HEK293 (cell line): Measurements from ENCODE around the gene SERPINB7.

Experiments
- CTCF ChIA-PET: fragments of 350-600 bp; formaldehyde crosslinking; extraction: SDS; loops from one replicate; lab custom pipeline; 2021; ENCODE audit warnings: antibody characterized with exemption; lab: Yijun Ruan, JAX
- POLR2A ChIA-PET: fragments of 300-600 bp; formaldehyde crosslinking; extraction: SDS; loops from one replicate; lab custom pipeline; 2020; ENCODE audit warnings: antibody characterized with exemption, inconsistent platforms; lab: Yijun Ruan, JAX
- H3K27ac ChIP-seq: fragments of 200-500 bp; sonication (Bioruptor generic); 2 replicates; pipeline ENCODE4 v1.5.1; 2014; ENCODE audit warnings: low read depth, low read length, control low read depth, inconsistent platforms; ENCODE audit errors: extremely low read depth
- H3K36me3 ChIP-seq, 2 experiments: fragments of 200-500 bp in 1 of 2; sonication (Bioruptor generic) in 1 of 2; 1 replicate in 1 of 2; 2 replicates in 1 of 2; pipeline ENCODE4 v1.5.1; 2014 to 2017; ENCODE audit warnings: inconsistent platforms in 2 of 2, low read length in 2 of 2; ENCODE audit not compliant: control insufficient read depth in 2 of 2, insufficient read depth in 1 of 2
- H3K4me1 ChIP-seq: fragments of 200-500 bp; sonication (Bioruptor generic); 2 replicates; pipeline ENCODE4 v1.5.1; 2014; ENCODE audit warnings: mild to moderate bottlenecking, low read length, inconsistent platforms; ENCODE audit not compliant: control insufficient read depth, insufficient read depth
- H3K4me3 ChIP-seq: 2 replicates; pipeline ENCODE4 v1.5.1; 2011; ENCODE audit warnings: low read depth, mild to moderate bottlenecking, control low read depth, low read length, moderate library complexity
- H3K9me3 ChIP-seq: fragments of 200-500 bp; sonication (Bioruptor generic); 2 replicates; pipeline ENCODE4 v1.5.1; 2014; ENCODE audit warnings: low read depth, low read length, inconsistent platforms; ENCODE audit not compliant: control insufficient read depth, insufficient read depth
- EGR2 ChIP-seq: fragments of 450-650 bp; formaldehyde crosslinking; IDR thresholded peaks from 2 replicates; pipeline ENCODE4 v1.5.1; 2016; ENCODE audit warnings: low read depth, missing biosample characterization, missing genetic modification characterization
- GLI2 ChIP-seq: fragments of 450-650 bp; formaldehyde crosslinking; IDR thresholded peaks from 2 replicates; pipeline ENCODE4; 2017; ENCODE audit warnings: missing biosample characterization, missing genetic modification characterization, low read depth, borderline replicate concordance
- INSM2 ChIP-seq: fragments of 450-650 bp; formaldehyde crosslinking; IDR thresholded peaks from 2 replicates; pipeline ENCODE4 v1.5.1; 2016; ENCODE audit warnings: missing biosample characterization, missing genetic modification characterization
- KLF9 ChIP-seq: fragments of 450-650 bp; formaldehyde crosslinking; IDR thresholded peaks from 2 replicates; pipeline ENCODE4 v1.5.1; 2016; ENCODE audit warnings: missing biosample characterization, missing genetic modification characterization, low read depth
- OSR2 ChIP-seq: fragments of 450-650 bp; formaldehyde crosslinking; IDR thresholded peaks from 2 replicates; pipeline ENCODE4 v1.5.1; 2016; ENCODE audit warnings: missing biosample characterization, missing genetic modification characterization
- OVOL3 ChIP-seq: fragments of 450-650 bp; formaldehyde crosslinking; IDR thresholded peaks from 2 replicates; pipeline ENCODE4 v1.5.1; 2016; ENCODE audit warnings: missing biosample characterization, missing genetic modification characterization
- PRDM1 ChIP-seq: fragments of 450-650 bp; formaldehyde crosslinking; IDR thresholded peaks from 2 replicates; pipeline ENCODE4; 2016; ENCODE audit warnings: missing biosample characterization, missing genetic modification characterization
- ZNF214 ChIP-seq: fragments of 450-650 bp; formaldehyde crosslinking; IDR thresholded peaks from 2 replicates; pipeline ENCODE4 v1.5.1; 2017; ENCODE audit warnings: missing biosample characterization, mild to moderate bottlenecking, missing genetic modification characterization, borderline replicate concordance
- ZNF248 ChIP-seq: fragments of 450-650 bp; formaldehyde crosslinking; IDR thresholded peaks from 2 replicates; pipeline ENCODE4 v1.5.1; 2017; ENCODE audit warnings: missing biosample characterization, missing genetic modification characterization
- ZNF335 ChIP-seq: fragments of 450-650 bp; formaldehyde crosslinking; conservative IDR thresholded peaks from 2 replicates; pipeline ENCODE4 v1.5.1; 2016; ENCODE audit warnings: missing biosample characterization, missing genetic modification characterization
- ZNF513 ChIP-seq: fragments of 450-650 bp; IDR thresholded peaks from 2 replicates; pipeline ENCODE4 v1.5.1; 2018; ENCODE audit warnings: missing biosample characterization, missing genetic modification characterization
- ZNF514 ChIP-seq: fragments of 450-650 bp; formaldehyde crosslinking; IDR thresholded peaks from 2 replicates; pipeline ENCODE4 v1.5.1; 2016; ENCODE audit warnings: missing biosample characterization, missing genetic modification characterization
- ZNF521 ChIP-seq: fragments of 450-650 bp; formaldehyde crosslinking; IDR thresholded peaks from 2 replicates; pipeline ENCODE4 v1.5.1; 2017; ENCODE audit warnings: missing biosample characterization, mild to moderate bottlenecking, missing genetic modification characterization
- ZNF544 ChIP-seq: fragments of 450-650 bp; formaldehyde crosslinking; IDR thresholded peaks from 2 replicates; pipeline ENCODE4 v1.5.0; 2017; ENCODE audit warnings: missing biosample characterization, missing genetic modification characterization
- ZNF548 ChIP-seq: fragments of 450-650 bp; formaldehyde crosslinking; IDR thresholded peaks from 2 replicates; pipeline ENCODE4 v1.5.1; 2016; ENCODE audit warnings: missing biosample characterization, missing genetic modification characterization
- ZNF561 ChIP-seq: fragments of 450-650 bp; IDR thresholded peaks from 2 replicates; pipeline ENCODE4 v1.5.1; 2018; ENCODE audit warnings: missing biosample characterization, missing genetic modification characterization, borderline replicate concordance
- ZNF571 ChIP-seq: fragments of 450-650 bp; formaldehyde crosslinking; IDR thresholded peaks from 2 replicates; pipeline ENCODE4 v1.5.0; 2017; ENCODE audit warnings: missing biosample characterization, missing genetic modification characterization
- ZNF610 ChIP-seq: fragments of 450-650 bp; formaldehyde crosslinking; IDR thresholded peaks from 2 replicates; pipeline ENCODE4 v1.5.1; 2016; ENCODE audit warnings: missing biosample characterization, missing genetic modification characterization, borderline replicate concordance
- ZNF658 ChIP-seq: fragments of 450-650 bp; formaldehyde crosslinking; IDR thresholded peaks from 2 replicates; pipeline ENCODE4; 2016; ENCODE audit warnings: missing biosample characterization, missing genetic modification characterization
- ZNF785 ChIP-seq: fragments of 450-650 bp; formaldehyde crosslinking; IDR thresholded peaks from 2 replicates; pipeline ENCODE4 v1.5.1; 2016; ENCODE audit warnings: missing biosample characterization, missing genetic modification characterization
- ZXDB ChIP-seq: fragments of 450-650 bp; formaldehyde crosslinking; IDR thresholded peaks from 2 replicates; pipeline ENCODE4 v1.5.1; 2016; ENCODE audit warnings: missing biosample characterization, missing genetic modification characterization
- TF ChIP-seq, protein P1 (sequence below): fragments of 450-650 bp; formaldehyde crosslinking; conservative IDR thresholded peaks from 2 replicates; pipeline ENCODE4 v1.5.1; 2016; ENCODE audit warnings: low read depth, missing biosample characterization, missing genetic modification characterization

SERPINB7 gene

DNA sequence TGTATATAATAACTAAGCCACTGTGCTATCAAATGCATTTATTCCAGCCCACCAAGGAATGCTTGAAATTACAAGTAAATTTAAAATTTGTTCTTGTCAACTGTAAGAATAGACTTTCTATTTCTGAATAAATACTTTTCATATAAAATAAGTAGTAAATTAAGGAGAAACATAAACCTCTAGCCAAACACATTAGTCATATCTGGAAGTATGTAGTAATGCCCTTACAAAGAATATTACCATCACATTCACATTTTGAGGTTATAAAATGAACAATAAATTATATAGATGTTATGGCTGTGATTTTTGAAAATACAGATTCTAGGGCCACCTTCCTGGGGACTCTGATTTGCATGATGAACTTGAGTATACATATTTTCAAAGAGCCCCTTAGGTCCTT is 54.7 kb downstream of the SERPINB7 start:
- no peak overlapping the region for H3K27ac ChIP-seq
- no peaks in the 10 kb centered on the region for H3K4me1 ChIP-seq
- no peak for TF ChIP-seq INSM2 (tag by site-specific recombination)
- no peak for TF ChIP-seq ZNF561 (tag by site-specific recombination)
- no peak for TF ChIP-seq ZNF521 (tag by site-specific recombination)
- no peak for TF ChIP-seq OSR2 (tag by site-specific recombination)
- no peak overlapping the region for H3K4me3 ChIP-seq
- no peaks in the 10 kb centered on the region for H3K9me3 ChIP-seq
- no peaks in the 10 kb centered on the region for H3K36me3 ChIP-seq
- ChIA-PET POLR2A (no interaction called here), CTCF (interaction anchor here (0.7 kb wide), 1 partner anchor 158 kb away, joined by 3 read pairs; no protein-coding TSS in a partner anchor)

DNA sequence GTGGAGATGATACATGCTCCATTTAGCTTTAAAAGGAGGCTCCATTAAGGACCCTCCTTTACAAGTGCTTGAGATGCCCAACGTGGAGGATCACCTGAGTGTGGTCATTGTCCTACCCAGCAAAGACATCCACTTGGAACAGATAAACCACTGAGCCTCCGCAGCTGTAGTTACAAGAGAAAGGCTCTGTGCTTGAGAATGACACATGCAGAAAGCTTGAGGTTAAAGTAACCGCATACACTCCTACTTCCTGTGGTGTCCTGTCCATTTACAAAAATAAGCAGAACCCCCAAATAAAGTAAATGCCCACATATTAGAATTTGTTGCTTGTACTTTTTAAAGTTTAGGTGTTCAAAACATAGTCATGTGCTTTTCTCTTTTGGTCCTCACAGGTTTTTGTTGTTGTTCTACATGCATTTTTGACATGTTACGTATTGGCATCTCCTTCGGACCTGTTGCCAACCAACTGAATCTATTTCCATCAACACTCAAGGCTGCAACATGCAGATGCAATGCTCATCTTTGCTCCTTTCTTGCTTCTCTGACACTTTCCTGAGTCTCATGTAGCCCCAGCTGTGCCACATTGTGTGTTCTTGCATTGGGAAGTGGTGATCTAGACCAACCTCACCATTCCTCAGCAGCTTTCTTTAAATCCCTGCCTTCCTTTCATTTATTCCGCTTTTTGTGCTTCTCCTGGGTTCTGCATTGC is 56.0 kb downstream of the SERPINB7 start:
- Histone ChIP-seq H3K36me3 (no peaks in the 10 kb centered on the region), H3K27ac (no peak overlapping the region), H3K9me3 (no peaks in the 10 kb centered on the region), H3K4me1 (no peaks in the 10 kb centered on the region), H3K4me3 (no peak overlapping the region)
- ChIA-PET POLR2A (no interaction called here), CTCF (interaction anchor here (0.6 to 1.9 kb wide), 3 partner anchors 14 to 313 kb away, joined by 3 to 4 read pairs (median 3); no protein-coding TSS in a partner anchor)
- no peak for TF ChIP-seq ZNF514 (tag by site-specific recombination)
- TF ChIP-seq ZNF335 (tag by site-specific recombination): no peak
- TF ChIP-seq OVOL3 (tag by site-specific recombination): no peak
- TF ChIP-seq ZNF561 (tag by site-specific recombination): no peak
- TF ChIP-seq GLI2: no peak
- TF ChIP-seq ZNF571 (tag by site-specific recombination): no peak
- no peak for TF ChIP-seq ZNF785
- TF ChIP-seq ZNF248: no peak
- no peak for TF ChIP-seq ZXDB (tag by site-specific recombination)
- no peak for TF ChIP-seq EGR2 (tag by site-specific recombination)
- no peak for TF ChIP-seq ZNF214 (tag by site-specific recombination)
- TF ChIP-seq ZNF548 (tag by site-specific recombination): no peak
- TF ChIP-seq ZNF513 (tag by site-specific recombination): no peak
- no peak for TF ChIP-seq ZNF610
- no peak for TF ChIP-seq ZNF658 (tag by site-specific recombination)
- no peak for TF ChIP-seq ZNF544 (tag by site-specific recombination)
- no peak for TF ChIP-seq KLF9
- TF ChIP-seq, protein P1, sequence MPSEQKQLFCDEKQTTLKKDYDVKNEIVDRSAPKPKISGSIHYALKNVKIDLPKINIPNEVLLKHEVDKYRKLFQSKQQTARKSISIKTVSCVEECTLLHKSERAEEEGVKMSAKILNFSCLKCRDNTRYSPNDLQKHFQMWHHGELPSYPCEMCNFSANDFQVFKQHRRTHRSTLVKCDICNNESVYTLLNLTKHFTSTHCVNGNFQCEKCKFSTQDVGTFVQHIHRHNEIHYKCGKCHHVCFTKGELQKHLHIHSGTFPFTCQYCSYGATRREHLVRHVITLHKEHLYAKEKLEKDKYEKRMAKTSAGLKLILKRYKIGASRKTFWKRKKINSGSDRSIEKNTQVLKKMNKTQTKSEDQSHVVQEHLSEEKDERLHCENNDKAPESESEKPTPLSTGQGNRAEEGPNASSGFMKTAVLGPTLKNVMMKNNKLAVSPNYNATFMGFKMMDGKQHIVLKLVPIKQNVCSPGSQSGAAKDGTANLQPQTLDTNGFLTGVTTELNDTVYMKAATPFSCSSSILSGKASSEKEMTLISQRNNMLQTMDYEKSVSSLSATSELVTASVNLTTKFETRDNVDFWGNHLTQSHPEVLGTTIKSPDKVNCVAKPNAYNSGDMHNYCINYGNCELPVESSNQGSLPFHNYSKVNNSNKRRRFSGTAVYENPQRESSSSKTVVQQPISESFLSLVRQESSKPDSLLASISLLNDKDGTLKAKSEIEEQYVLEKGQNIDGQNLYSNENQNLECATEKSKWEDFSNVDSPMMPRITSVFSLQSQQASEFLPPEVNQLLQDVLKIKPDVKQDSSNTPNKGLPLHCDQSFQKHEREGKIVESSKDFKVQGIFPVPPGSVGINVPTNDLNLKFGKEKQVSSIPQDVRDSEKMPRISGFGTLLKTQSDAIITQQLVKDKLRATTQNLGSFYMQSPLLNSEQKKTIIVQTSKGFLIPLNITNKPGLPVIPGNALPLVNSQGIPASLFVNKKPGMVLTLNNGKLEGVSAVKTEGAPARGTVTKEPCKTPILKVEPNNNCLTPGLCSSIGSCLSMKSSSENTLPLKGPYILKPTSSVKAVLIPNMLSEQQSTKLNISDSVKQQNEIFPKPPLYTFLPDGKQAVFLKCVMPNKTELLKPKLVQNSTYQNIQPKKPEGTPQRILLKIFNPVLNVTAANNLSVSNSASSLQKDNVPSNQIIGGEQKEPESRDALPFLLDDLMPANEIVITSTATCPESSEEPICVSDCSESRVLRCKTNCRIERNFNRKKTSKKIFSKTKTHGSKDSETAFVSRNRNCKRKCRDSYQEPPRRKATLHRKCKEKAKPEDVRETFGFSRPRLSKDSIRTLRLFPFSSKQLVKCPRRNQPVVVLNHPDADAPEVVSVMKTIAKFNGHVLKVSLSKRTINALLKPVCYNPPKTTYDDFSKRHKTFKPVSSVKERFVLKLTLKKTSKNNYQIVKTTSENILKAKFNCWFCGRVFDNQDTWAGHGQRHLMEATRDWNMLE: no peak
- TF ChIP-seq PRDM1 (tag by site-specific recombination): no peak
